Activated CD8-positive, alpha-beta memory T cell treated with anti-CD3 and anti-CD28 coated beads, Interleukin-2, amount 50 U/mL, for 4 hours (primary cell): ENCODE data around the gene ENPP7.

Source experiments
- DNase-seq: peaks from one replicate; pipeline ENCODE4 v3.0.0-alpha.2; 2020

ENPP7 gene

DNA sequence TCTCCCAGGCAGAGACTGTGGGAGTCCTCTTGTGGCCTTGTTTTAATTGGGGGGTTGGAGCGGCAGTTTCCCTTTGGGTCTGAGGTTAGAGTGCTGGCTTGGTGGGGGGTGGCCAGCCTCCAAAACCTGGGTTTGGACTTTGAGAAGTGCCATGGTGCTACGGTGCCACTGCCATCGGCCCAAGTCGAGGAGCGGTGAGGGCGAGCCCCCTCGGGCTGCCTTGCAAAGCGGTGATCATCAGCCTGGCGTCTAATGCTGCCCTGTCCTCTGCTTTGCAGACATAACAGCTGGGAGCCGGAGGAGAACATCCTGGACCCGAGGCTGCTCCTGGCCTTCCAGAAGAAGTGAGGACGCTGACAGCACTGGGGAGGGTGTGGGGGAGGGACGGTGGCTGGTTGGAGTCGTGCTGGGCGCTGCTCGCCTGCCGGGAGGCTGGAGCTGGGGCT, 48.4 kb downstream of the ENPP7 start:
- no peak for DNase-seq

DNA sequence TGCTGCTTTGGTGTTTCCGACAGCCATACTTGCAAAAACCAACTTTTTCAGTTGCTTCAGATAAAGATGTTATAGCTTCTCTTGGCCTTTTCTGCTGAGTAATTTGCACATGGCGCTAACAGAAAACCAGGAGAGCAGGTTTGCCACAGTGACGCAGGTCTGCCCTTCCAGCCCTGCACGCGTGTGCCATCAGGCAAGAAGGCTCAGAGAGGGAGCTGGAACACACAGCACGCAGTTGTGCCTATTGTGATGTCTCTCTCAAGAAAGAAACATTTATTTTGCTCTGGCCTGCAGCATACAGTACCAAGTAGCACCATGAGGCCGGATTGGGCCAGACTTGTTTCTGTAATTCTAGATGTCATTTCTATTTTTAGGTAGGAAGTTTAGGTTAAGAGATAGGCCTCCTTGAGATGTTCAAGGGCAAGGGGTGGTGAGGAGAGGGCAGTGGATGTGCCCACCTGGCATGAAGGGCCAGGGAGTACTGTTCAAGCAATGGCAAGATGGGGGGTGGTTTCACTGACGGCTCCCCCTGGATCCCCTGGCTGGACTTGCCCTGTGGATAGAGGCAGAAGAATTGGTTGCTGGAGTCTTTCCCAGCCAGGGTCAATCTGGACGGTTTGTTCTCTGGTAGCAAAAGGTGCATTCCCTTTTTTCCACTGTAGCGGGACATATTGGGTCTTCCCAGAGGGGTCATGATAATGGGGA, 49.1 kb downstream of the ENPP7 start:
- DNase-seq, result no peak

DNA sequence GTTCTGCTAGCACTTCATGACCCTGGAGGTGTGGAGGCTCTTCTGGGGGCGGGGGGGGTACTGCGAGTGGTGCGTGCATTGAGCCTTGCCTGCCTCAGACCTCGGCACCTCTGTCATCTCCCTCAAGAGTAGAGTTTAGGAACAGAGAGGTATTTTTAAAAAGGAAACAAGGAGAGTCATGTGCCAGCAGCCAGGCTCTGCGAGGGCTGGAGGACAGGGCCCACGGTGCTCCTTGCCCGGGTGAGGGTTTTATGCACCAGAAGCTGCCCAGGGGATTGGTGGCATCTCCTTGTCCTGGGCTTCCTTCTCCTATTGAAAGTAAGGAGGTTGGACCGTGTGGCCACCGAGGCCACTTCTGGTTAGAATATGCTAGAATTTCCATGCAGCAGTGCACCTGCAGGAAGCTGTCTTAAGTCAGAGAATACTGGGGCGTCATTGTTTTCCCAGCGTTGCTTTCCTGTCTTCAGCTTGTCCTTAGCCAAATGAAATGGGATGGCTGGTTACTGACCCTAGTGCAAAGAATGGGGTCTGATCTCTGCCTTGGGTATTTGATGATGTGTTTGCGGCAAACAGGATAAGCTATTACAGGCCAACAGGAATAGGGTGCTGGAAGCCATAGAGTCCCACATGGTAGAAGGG, 50.4 kb downstream of the ENPP7 start:
- no peak for DNase-seq

DNA sequence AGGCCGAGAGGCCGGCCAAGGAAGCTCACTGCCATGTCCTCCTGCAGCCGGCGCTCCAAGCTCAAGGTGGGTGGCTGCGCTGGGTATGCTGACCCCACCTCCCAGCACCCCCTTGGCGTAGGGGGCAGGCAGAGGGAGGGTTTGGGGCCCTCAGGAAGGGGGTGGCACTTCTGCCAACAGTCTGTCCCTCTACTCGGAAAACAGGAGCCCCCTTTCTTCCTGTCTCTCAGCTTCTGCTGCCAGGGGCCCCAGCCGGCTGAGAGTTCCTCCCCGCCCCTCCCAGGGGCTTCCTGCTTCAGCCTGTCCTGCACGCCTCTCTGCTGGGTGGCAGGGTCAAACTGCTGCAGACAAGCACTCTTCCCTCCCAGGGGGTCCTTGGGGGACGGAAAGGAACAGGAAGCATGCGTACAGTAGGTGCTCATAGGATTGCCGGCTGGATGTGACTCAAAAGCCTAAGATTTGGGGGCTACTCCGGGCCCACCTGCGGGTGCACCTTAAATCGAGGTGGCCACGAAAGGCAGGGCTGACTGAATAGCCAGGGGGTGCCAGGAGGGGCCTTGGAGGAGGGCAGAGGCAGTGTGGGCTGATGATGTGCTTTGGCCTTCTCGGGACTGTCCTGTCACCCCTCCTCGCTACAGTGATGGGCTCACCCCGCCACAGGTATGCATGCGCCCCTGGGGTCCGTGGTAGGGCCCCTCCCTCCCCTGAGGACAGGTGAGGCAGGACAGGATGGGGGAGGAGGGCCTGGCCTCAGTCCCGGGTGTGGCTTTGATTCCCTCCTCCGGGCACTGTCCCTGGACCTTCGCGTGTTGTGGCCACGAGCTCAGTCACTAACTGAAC, 51.2 kb downstream of the ENPP7 start:
- no peak for DNase-seq

DNA sequence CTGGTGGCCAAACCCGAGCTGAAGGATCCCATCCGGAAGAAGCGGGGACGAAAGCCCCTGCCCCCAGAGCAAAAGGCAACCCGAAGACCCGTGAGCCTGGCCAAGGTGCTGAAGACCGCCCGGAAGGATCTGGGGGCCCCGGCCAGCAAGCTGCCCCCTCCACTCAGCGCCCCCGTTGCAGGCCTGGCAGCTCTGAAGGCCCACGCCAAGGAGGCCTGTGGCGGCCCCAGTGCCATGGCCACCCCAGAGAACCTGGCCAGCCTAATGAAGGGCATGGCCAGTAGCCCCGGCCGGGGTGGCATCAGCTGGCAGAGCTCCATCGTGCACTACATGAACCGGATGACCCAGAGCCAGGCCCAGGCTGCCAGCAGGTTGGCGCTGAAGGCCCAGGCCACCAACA, 53.1 kb downstream of the ENPP7 start:
- DNase-seq, result no peak

DNA sequence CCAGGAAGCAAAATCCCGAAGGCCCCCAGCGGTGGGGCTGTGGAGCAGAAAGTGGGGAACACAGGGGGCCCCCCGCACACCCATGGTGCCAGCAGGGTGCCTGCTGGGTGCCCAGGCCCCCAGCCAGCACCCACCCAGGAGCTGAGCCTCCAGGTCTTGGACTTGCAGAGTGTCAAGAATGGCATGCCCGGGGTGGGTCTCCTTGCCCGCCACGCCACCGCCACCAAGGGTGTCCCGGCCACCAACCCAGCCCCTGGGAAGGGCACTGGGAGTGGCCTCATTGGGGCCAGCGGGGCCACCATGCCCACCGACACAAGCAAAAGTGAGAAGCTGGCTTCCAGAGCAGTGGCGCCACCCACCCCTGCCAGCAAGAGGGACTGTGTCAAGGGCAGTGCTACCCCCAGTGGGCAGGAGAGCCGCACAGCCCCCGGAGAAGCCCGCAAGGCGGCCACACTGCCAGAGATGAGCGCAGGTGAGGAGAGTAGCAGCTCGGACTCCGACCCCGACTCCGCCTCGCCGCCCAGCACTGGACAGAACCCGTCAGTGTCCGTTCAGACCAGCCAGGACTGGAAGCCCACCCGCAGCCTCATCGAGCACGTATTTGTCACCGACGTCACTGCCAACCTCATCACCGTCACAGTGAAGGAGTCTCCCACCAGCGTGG, 53.7 kb downstream of the ENPP7 start:
- DNase-seq, result no peak

DNA sequence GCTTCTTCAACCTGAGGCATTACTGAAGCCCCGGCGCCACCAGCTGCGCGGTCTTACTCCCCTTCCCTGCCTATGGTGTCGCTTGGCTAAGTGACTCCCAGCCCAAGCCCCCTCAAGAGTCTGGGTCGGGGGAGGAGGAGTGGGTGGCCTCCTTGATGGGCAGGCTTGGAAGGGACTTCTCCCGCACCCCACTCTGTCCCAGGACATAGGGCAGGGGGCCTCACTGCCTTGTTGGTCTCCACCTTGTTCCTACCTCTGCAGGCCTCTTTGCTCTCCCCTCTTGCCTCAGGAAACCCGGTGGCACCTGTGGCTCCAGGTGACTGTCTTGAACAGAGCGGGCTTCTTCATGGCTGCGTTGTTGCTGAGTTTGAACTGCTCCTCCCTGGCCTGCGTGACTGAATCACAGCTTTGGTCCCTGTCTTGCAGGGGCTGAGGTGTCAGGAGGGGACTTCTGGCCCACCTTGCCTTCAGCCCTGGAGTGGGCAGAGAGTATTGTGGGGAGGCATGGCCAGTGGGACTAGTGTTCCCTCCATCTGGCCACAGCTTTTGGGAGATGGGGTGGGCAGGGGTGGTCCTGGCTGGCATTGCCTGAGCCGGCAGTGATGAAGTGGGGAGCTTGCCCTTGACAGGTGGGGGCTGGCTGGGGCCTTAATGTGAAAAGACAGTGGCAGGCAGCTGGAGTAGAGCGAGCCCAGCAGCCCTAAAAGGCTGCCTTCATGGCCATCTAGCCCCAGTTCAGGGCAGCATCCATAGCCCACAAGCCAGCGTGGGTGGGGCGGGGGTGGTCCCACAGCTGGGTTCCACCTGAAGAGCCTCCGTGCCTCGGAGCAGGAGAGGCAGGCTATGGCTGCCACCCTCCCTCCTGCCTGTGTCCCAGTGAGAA, 54.5 kb downstream of the ENPP7 start:
- DNase-seq, result no peak

DNA sequence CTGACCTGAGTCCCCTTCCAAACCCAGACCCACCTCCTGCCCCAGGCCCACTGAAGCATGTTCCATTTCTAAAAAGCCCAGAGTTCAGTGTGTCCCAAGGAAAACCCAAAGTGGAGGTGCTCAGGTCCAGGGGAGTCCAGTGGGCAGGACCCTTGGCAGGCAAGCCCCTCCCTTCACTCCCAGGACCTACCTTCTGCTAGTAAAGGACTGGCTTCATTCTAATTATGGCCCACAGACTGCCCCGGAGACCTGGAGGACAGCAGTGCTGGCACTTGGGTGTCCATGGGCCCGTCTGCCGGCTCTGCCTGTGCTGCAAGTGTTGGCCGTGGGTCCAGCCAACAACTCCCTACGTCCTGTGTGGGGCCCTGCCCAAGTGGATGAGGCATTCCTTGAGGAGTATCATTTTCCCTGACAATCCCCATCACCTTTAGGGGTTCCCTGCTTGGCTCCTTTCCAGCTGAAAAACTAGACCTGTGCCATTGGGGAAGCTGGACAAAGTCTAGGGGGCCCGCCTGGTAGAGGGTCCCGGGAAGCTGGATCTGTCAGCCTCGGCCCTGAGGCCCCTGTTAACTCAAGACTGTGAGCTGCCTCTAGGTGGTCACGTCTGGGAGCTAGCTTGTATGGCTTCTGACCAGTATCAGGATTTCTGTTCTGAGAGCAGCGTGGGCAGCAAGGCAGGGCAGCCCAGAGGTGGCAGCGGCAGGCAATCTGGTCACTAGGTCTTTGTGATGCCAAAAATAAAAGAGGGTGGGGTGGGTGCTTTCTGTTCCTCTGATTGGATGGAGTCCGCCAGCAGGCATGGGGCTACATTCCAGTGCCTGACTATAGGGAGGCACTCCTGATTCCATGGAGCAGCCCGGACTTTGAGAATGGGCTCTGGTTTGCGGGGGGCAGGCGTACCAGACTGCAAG, 55.4 kb downstream of the ENPP7 start:
- DNase-seq, result no peak

DNA sequence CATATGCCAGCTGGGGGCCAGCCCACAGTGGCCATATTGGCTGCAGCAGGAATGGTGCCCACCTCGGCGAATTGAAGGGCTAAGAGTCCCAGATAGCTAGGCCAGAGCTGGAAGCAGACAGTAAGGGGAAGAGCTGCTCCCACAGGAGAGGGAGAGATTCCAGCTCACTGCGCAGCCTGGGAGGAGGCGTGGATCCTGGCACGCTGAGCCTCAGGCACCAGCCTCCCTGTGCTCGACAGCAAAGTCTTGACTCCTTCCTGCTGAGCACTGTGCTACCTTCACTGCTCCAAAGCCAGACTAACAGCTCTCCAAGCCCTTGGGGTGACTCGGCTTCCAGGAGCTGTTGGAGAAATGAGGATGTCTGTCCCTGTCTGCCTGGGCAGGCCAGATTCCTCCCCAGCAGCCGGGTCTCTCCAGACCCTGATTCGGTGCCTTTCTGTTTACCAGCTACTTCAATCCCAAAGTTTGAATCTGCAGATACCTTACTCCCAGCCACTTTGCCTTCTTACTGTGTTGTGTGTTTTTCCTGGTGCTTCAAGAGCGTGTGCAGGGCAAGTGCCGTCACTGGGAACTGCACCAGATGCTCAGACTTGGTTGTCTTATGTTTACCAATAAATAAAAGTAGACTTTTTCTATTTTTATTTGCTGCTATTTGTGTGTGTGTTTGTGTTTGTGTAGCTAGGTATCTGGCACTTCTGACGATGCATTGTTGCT, 56.3 kb downstream of the ENPP7 start:
- no peak for DNase-seq

DNA sequence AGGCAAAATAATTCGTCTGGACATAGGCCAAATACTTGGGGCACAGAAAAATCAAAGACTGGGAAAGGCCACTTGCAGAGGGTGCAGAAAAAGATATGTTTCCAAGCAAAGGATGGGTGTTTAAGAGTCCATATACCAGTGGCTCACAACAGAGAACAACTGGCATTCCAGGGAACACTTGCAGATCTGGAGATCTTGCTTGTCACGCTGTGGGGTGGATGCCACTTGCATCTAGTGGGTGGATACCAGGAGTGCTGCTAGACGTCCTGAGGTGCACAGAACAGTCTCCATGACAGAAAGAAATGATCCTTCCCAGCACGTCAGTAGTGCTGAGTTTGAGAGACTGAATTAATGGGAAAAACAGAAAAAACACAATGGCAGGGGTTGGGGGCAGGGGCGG, 57.7 kb downstream of the ENPP7 start:
- no peak for DNase-seq

DNA sequence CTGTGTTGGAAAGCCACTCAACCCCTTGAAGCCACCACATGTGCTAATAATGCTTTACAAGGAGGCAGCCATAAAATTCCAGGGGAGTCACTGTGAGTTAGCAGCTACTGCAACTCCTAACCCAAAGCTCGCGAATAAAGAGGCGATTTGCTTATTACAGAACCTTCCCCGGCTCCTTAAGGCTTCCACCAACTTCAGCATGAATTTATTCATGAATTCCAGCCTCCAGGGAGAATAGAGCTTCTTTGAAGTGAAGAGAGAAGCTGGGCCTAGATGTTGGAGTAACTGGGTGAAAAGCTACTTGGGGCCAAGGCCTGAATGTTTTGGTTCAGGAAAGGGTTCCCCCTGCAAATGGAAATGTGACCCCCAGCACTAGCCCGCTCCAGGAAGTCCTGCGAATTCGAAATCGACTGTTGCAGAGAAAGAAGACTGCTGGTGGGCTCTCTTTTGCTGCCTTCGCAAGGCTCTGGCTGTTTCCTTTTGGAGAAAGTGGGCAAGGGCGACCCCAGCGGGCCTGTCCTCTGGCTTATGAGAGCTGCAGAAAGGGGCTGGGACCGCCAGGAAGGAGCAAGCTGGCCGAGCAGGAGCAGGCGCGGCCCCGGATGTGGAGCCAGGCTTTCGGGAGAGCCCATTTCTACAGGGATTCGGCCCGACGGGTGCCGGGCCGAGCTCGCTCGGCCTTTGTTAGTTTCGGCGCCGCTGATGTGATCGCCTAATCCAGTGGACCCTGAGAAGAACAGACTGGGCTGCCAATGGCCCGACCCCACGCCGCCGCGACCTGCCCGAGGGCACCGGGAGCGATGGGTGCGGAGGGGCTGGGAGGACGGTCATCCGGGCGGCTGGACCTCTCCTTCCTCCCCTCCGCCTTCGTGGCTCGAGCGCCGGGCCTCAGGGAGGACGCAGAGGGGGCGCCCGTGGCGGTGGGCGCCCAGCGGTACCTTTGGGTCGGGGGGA, 58.5 kb downstream of the ENPP7 start:
- no peak for DNase-seq

DNA sequence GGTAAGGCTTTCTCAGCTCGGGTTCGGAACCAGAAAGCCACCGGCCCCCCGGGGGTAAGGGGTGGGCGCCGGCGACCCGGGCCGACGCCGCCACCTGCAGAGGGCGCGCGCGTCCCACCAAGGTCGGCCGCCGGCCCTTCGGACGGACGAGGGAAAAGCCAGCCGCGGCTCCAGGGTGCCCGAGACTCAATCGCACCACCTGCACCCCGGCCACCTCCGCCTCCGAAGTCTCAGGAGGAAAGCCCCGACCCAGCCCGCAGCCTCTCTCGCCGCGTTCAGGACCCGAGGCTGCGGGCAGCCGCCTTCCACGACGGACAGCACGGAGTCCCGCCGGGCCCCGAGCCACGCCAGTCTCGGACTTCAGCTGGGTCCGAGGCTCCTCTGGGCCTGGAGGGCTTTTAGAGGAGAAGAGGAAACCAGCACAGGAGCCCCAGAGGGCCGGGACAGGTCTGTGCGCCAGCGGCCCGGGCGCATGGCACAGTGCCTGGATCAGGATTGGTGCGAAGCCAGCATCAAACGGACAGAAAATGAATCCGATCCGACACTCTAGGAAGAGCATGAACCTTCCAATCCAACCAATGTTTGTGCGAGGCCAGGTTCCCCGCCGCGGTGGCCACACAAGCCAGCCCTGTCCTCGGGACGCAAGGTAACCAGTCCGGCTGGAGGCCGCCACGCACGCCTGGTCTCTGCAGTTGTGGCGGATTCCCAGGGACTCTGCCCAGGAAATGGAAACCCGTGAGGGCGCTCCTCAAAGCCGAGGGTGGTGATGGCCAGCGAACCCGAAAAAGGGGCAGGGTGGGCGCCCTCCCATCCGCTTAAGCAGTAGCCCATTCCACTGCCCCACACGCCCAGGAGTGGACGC, 59.4 kb downstream of the ENPP7 start:
- peak; percentile 45 for DNase-seq

DNA sequence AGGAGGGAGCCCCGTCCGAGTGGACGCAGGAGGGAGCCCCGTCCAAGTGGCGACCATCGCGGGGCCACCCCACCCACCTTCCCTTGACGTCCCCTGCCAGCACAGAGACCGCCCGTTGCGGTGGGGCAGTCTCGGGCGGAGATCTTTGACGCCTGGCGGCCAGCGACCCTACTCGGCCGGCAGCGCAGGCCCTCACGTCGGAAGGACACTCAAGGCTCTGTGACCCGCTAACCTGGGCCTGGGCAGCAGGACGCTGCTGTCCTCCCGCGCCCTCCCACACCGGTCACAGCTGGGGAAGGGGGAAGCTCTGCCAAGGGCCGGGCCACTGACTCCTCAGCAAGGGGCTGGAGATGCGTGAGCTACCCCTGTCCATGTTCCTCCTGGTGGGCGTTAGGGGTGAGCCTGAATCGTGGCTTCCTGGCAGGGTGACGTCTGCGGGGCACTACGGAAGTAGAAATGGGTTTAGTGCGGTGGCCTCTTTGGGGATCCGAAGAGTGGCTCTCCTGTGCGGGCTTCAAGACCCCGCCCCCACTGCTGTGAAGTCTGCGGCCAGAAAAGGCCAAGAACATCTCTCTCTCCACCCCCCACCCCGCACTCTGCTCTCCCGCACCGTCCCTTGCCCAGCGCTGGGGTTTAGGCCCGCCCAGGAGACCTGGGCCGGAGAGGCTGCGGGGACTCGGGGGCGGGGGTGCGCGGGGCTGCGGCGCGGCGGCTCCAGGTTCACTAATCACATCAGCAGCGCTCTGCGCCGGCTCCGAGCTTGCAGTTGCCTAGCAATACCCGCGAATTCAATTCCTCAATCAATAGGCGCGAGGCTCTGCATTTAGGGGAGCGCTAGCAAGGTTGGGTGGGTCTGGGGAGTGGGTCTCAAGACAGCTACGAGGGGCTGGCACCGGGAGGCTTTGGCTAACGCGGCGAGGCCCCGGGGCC, 60.3 kb downstream of the ENPP7 start:
- no peak for DNase-seq

DNA sequence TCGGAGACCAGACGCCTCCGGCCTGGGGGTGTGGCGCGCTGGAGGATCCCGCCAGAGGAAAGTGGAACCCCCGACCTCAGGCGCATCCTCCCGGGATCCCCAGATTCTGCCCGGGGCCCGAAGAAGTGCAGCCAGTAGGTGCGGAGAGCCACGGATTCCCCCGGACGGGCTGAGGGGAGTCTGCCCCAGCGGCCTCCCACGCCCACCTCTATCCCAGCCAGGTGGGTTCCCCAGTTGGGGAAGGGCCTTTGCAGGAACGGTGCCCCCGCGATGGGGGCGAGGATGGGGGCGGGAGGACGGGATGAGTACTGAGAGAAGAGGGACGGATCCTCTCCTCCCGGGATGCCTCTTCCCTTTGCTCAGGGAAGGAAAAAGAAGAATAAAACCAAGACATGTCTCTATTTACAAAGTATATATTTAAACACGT, 61.0 kb downstream of the ENPP7 start:
- no peak for DNase-seq
